ENCODE data around the gene FRG2C. TPM values are rescaled to one million over a fixed set of nuclear protein-coding genes. Genes with fewer than 3 reads are reported as not detected.
"Not testable (repeated sequence)": the region's sequence is repeated elsewhere in the genome, so short reads cannot be mapped to it uniquely, and the experiment has no call there.

Gene FRG2C
- total RNA-seq, 3 donors from 2014 or later = not detected

DNA sequence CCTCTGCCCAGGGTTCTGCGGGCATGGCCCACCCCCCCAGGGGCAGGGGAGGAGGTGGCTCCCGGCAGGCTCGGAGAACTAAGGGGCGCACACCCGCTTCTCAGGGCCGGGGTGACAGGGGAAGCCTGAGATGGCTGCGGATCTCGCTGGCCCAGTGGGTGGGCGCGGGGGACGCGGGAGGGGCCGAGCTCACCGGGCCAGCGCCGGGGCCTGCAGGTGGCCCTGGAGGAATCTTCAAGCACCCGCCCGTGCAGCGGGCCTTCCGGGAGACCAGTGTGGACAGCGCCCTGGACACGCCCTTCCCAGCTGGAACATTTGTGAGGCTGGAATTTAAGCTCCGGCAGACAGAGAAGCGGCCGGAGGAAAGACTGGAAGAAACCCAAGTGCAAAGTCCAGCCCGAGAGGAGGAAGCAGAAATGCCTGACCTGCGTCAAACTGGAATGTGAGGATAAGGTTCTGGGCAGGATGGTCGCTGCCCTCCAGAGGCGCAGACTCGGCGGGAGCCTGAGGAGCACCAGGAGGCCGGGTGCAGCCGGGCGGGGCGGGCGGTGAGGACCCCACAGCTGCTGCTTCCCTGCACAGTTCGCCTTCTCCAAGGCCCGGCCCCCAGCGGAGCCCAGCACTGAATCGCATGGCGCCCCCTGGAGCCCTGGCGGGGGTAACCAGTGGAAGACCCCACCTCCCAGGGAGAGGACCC, 5.6 kb upstream of the FRG2C start:
- Mint-ChIP-seq H3K27me3 (ENCODE audit: low read depth) (peaks cover 23% of the 10 kb centered on the region), H3K4me3 (peak overlapping the region; percentile 26)
- H3K9me3 Mint-ChIP-seq; H3K36me3 Mint-ChIP-seq (ENCODE audit: insufficient read depth); H3K4me1 Mint-ChIP-seq (ENCODE audit: low read depth); DNase-seq; ATAC-seq: not testable (repeated sequence)

DNA sequence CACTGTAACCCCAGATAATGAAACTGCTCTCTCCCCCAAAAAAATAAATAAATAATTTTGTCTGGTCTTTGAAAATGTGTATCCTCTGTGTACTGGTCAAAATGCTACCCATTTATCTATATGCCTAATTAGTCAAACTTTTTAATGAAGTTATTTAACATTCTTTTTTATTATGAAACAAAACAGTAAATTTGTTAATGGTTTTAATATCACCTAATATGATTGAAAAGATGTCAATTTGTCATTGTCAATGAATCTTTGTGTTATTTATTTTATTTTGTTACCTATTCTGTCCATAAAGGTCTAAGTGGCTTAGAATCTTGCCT, 5.1 kb upstream of the FRG2C start:
- H3K36me3 Mint-ChIP-seq (ENCODE audit: insufficient read depth); H3K9me3 Mint-ChIP-seq; H3K4me1 Mint-ChIP-seq (ENCODE audit: low read depth); DNase-seq; ATAC-seq; H3K4me3 Mint-ChIP-seq: not testable (repeated sequence)
- H3K27me3 Mint-ChIP-seq (ENCODE audit: low read depth) = peaks cover 23% of the 10 kb centered on the region

DNA sequence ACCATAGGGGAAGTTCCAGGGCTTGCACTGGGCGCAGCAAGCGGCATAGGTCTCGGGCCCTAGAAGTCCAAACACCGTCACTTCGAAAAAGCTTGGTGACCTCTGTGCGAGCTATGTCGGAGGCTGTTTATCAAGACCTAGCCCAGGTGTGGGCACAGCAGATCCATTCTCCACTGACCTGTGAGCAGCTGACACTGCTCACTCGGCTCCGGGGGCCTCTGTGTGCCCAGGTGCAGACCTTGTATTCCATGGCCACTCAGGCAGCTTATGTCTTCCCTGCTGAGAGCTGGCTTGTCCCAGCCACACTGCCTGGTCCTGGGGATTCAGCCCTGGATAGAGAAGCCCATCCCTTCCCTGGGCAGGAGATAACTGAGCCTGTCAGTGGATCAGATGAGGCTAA, 1.5 kb downstream of the FRG2C start:
- not testable (repeated sequence) for DNase-seq; ATAC-seq; H3K4me1 Mint-ChIP-seq (ENCODE audit: low read depth); H3K36me3 Mint-ChIP-seq (ENCODE audit: insufficient read depth); H3K4me3 Mint-ChIP-seq
- H3K9me3 Mint-ChIP-seq = peaks cover 16% of the 10 kb centered on the region
- peaks cover 26% of the 10 kb centered on the region for H3K27me3 Mint-ChIP-seq (ENCODE audit: low read depth)

DNA sequence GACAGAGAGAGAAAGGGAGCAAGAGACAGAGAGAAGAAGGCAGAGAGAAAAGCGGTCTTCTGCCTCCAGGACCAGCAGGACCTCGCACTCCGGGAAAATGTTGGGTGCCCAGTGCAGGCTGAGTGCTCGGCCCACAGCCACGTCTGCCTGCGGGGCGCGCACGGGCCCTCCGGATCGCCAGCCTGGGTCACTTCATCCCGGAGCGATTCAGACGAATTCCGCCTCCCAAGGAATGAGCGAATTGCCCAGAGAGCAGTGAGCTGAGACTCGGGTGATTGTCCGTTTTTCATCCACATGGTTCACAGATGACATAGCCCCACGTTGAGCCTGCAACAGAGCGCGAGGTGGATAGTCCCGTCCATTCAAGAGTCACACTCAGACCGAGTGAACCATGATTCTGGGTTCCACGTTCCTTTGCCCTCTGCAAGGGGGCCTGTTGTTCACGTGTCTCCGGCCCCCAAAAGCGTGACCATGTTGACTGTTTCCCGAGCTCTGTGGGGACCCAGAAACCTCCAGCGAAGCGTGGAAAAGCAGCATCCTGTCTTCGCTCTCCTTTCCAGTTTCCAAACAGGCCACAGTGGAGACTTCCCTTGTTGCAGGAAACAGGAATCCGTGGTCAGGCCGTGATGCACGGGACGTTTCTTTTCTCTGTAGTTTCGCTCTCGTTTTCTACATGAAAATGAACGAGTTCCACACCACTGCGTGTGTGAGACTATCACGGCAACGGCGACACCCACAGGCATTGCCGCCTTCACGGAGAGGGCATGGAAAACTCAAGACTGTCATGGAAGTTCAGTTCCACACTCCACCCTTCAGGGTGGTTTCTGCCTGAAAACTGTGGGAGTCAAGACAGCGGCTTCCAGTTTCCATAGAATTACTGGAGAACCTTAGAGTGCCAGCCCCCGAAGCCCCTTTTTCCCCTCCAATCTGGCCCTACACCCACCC, 3.9 kb downstream of the FRG2C start:
- ATAC-seq; H3K4me1 Mint-ChIP-seq (ENCODE audit: low read depth); DNase-seq; H3K36me3 Mint-ChIP-seq (ENCODE audit: insufficient read depth); H3K4me3 Mint-ChIP-seq: not testable (repeated sequence)
- H3K9me3 Mint-ChIP-seq = peaks cover 22% of the 10 kb centered on the region
- H3K27me3 Mint-ChIP-seq (ENCODE audit: low read depth) = peaks cover 41% of the 10 kb centered on the region

DNA sequence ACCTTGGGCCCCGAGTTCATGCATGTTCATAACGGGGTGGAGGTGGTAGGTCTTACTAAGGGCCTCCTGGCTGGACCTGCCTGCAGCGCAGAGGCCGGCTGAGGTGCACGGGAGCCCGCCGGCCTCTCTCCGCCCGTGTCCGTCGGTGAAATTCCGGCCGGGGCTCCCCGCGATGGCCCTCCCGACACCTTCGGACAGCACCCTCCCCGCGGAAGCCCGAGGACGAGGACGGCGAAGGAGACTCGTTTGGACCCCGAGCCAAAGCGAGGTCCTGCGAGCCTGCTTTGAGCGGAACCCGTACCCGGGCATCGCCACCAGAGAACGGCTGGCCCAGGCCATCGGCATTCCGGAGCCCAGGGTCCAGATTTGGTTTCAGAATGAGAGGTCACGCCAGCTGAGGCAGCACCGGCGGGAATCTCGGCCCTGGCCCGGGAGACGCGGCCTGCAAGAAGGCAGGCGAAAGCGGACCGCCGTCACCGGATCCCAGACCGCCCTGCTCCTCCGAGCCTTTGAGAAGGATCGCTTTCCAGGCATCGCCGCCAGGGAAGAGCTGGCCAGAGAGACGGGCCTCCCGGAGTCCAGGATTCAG, 4.7 kb downstream of the FRG2C start:
- DNase-seq = peak; percentile 61
- Mint-ChIP-seq H3K9me3 (peaks cover 29% of the 10 kb centered on the region), H3K27me3 (ENCODE audit: low read depth) (peaks cover 49% of the 10 kb centered on the region), H3K4me1 (ENCODE audit: low read depth) (peaks cover 11% of the 10 kb centered on the region)
- H3K36me3 Mint-ChIP-seq (ENCODE audit: insufficient read depth); H3K4me3 Mint-ChIP-seq: not testable (repeated sequence)
- ATAC-seq = peak; percentile 64

DNA sequence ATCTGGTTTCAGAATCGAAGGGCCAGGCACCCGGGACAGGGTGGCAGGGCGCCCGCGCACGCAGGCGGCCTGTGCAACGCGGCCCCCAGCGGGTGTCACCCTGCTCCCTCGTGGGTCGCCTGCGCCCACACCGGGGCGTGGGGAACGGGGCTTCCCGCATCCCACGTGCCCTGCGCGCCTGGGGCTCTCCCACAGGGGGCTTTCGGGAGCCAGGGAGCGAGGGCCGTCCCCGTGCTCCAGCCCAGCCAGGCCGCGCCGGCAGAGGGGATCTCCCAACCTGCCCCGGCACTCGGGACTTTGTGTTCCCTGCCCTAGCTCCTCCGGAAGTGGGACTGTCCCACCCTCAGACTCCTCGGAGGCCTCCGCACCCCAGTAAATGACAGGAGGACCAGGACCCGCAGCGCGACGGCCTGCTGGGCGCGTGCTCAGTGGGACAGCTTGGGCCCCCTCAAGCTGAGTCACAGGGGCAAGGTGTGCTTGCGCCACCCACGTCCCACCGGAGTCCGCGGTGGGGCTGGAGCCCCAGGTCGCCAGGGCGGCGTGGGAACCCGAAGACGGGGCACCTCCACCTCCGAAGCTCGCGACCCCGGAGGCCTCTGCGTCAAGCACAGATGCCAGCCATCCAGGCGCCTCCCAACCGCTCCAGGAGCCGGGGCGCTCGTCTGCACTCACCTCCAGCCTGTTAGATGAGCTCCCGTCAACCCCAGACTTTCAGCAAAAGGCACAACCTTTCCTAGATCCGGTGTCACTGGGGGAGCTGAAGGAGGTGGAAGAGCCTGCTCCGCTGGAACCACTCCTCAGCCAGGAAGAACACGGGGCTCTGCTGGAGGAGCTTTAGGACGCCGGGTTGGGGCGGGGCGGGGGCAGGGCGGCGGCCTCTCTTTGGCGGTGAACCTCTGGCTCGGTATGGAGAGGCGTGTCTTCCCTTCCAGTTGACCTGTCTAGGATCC, 5.5 kb downstream of the FRG2C start:
- Mint-ChIP-seq H3K4me1 (ENCODE audit: low read depth) (peaks cover 11% of the 10 kb centered on the region), H3K9me3 (peaks cover 23% of the 10 kb centered on the region), H3K27me3 (ENCODE audit: low read depth) (peaks cover 47% of the 10 kb centered on the region)
- not testable (repeated sequence) for H3K36me3 Mint-ChIP-seq (ENCODE audit: insufficient read depth); DNase-seq; H3K4me3 Mint-ChIP-seq
- ATAC-seq = peak; percentile 39 to 66

DNA sequence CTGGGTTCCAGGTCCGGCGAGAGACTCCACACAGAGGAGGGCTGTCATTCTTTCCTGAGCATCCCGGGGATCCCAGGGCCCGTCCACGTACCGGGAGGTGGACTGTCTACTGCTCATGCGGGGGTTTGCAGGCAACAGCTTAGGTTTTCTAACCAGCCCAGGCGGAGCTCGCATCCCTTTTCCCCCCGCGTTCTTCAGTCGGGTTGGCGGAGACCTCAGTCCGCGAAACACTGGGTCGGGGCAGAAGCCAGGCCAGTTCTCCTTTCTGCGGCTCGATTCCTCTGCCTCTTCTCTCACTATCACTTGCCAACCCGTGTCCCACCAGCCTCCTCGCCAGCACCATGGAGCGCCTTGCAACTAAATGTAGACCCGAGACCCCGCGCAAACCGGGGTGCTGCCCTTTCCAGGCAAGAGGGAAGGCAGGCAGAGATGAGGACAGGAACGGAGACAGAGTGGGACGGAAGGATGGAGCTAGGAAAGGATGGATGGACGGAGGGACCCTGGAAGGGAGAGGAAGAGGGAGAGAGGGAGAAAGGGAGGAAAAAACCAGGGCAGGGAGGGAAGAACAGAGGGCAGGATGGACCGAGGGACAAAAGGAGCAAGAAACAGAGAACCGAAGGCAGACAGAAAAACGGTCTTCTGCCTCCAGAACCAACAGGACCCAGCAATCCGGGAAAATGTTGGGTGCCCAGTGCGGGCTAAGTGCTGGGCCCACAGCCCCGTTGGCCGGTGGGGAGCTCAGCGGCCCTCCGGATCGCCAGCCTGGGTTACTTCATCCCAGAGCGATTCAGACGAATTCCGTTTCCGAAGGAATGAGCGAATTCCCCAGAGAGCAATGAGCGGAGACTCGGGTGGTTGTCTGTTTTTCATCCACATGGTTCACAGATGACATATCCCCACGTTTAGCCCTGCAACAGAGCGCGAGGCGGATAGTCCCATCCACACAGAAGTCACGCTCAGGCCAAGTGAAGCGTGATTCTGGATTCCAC, 6.5 kb downstream of the FRG2C start:
- peaks cover 47% of the 10 kb centered on the region for H3K27me3 Mint-ChIP-seq (ENCODE audit: low read depth)
- H3K4me3 Mint-ChIP-seq = peak overlapping the region; percentile 32
- H3K36me3 Mint-ChIP-seq (ENCODE audit: insufficient read depth); ATAC-seq; DNase-seq: not testable (repeated sequence)
- peaks cover 24% of the 10 kb centered on the region for H3K9me3 Mint-ChIP-seq
- peaks cover 11% of the 10 kb centered on the region for H3K4me1 Mint-ChIP-seq (ENCODE audit: low read depth)

DNA sequence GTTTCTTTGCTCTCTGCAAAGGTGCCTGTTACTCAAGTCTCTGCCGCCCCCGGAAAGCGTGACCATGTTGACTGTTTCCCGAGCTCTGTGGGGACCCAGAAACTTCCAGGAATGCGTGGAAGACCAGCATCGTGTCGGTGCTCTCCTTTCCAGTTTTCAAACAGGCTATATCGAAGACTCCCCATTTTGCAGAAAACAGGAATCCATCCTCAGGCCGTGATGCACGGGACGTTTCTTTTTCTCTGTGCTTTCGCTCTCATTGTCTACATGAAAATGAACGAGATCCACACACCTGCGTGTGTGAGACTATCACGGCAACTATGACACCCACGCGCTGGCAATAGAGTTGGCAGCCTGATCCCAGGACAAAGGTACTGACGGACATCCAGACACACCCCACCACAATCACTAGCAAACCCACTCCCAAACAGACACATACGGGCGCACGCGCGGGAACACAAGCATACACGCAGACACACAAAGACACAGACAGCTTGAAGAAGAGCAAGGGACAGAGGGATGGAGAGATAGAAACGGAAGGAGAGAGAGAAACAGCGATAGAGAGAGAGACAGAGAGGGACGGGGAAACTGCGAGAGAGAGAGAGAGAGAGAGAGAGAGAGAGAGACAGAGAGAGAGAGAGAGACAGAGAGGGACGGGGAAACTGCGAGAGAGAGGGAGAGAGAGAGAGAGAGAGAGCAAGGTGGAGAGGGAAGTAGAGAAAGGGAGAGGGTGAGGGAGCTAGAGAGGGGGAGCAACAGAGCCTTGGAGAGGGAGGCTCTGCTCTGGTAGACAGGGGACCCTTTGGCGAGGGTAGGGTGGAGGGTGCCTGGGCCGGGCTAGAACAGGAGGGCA, 7.4 kb downstream of the FRG2C start:
- not testable (repeated sequence) for DNase-seq; H3K36me3 Mint-ChIP-seq (ENCODE audit: insufficient read depth); ATAC-seq; H3K4me3 Mint-ChIP-seq
- Mint-ChIP-seq H3K9me3 (peaks cover 28% of the 10 kb centered on the region), H3K4me1 (ENCODE audit: low read depth) (peaks cover 11% of the 10 kb centered on the region), H3K27me3 (ENCODE audit: low read depth) (peaks cover 47% of the 10 kb centered on the region)

DNA sequence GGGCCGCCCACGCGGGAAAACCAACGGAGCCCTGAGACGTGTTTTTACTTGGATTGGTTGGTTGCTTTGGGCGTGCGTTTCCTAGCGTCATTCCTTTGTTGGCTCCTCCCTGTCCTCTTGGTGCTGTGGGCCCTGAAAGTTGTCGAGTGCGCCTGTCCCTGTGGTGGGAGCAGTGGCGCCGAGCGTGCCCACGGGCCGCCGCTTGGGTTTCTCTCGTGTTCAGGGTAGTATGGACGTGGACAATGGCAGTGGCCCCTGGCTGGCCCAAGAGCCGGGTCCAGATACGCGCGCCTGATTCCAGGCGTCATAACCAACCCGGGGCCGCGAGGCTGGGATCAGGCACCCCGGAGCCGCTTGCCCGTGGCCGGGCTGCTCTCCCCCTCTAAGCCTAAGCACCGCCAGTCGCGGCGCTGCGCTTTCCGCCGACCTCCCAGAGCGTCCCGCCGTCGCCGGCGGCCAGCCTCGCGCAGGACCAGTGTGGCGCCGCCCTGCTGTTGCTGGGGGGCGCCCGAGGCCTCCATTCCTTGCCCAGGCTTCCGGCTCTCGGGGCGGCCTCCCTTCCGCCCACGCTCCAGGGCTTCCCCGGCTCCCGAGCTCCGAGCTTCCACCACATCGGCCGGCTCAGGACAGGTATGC, 8.1 kb downstream of the FRG2C start:
- Mint-ChIP-seq H3K4me1 (ENCODE audit: low read depth) (peaks cover 11% of the 10 kb centered on the region), H3K9me3 (peaks cover 28% of the 10 kb centered on the region), H3K27me3 (ENCODE audit: low read depth) (peaks cover 44% of the 10 kb centered on the region)
- not testable (repeated sequence) for ATAC-seq; H3K4me3 Mint-ChIP-seq; DNase-seq; H3K36me3 Mint-ChIP-seq (ENCODE audit: insufficient read depth)

DNA sequence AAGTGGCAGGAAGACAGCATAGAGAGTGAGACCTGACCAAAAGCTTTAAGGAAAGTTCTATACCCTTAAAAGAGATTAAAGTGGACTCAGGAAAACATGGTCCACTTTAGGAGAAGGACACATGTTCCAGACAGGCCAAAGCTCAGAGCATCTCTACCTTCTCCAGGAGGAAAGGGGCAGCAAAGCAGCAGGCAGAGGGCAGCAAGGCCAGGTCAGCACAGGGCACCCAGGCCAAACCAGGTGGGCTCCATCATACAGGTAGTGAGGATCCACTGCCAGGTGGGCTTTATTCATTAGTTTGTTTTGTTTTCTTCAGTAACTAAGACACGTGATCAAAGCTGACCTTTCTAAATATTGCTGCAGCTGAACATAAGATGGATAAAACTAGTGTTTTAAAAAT, 19.8 kb downstream of the FRG2C start:
- H3K4me3 Mint-ChIP-seq; H3K4me1 Mint-ChIP-seq (ENCODE audit: low read depth); DNase-seq; ATAC-seq; H3K36me3 Mint-ChIP-seq (ENCODE audit: insufficient read depth); H3K27me3 Mint-ChIP-seq (ENCODE audit: low read depth): not testable (repeated sequence)
- H3K9me3 Mint-ChIP-seq = peaks cover 20% of the 10 kb centered on the region

DNA sequence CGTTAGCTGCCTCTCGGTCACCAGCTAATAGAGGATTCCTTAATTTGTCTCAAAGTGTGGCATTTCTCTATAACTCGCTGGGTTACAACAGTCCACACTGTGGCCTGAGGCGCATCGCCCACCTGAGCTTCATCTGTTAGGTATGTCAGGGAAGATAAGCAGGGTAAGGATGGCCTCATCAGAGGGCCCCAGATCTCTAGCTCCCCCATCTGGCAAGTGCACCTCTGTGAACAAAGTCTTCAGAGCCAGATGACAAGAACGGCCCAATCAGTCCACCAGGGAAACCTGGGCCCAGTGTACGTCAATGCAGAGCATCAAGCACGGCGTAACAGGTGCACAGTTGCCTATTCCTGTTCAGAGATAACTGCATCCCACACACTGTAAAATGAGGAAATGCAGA, 23.2 kb downstream of the FRG2C start:
- Mint-ChIP-seq H3K4me1 (ENCODE audit: low read depth) (no peaks in the 10 kb centered on the region), H3K36me3 (ENCODE audit: insufficient read depth) (no peaks in the 10 kb centered on the region), H3K4me3 (no peak overlapping the region), H3K27me3 (ENCODE audit: low read depth) (no peaks in the 10 kb centered on the region), H3K9me3 (peaks cover 41% of the 10 kb centered on the region)
- DNase-seq (no peak), ATAC-seq (no peak)

DNA sequence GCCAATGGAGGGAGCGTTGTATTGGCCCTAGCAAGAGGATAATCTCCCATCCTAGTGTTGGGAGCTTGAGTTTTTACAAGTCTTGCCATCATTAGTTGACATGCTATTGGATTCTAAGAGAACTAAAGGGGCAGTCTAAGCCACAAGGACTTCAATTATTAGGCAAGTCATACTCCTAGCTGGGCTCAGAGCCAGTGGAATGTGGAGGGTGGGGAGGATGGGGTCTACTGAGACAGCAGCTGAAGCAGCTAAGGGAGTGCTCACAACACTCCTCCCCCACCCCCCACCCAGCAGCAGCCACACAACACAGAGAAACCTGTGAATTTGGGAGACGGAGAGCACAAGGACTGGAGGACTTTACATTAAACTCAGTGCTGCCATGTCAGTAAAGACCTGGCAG, 27.9 kb downstream of the FRG2C start:
- Mint-ChIP-seq H3K27me3 (ENCODE audit: low read depth) (no peaks in the 10 kb centered on the region), H3K4me1 (ENCODE audit: low read depth) (no peaks in the 10 kb centered on the region), H3K4me3 (no peak overlapping the region), H3K9me3 (peaks cover 30% of the 10 kb centered on the region), H3K36me3 (ENCODE audit: insufficient read depth) (no peaks in the 10 kb centered on the region)
- no peak for DNase-seq
- ATAC-seq = no peak
